ENCODE results near the gene MGAT5. TPM values are rescaled to one million over a fixed set of nuclear protein-coding genes. Genes with fewer than 3 reads are reported as not detected.

Gene MGAT5
- total RNA-seq, 1 donor from 2014 or later = 21.2 TPM

- Histone ChIP-seq H3K36me3 (no peaks in the 10 kb centered on the region), H4K20me1 (ENCODE audit: low read depth) (no peaks in the 10 kb centered on the region), H3K79me2 (ENCODE audit: low read depth) (no peaks in the 10 kb centered on the region), H3K27me3 (no peaks in the 10 kb centered on the region), H3K27ac (no peak overlapping the region), H2AFZ (replicated peaks) (no peak overlapping the region), H3K9me3 (ENCODE audit: low read depth) (no peaks in the 10 kb centered on the region), H3F3A (ENCODE audit: low read depth) (no peaks in the 10 kb centered on the region), H3K4me2 (no peak overlapping the region), H3K4me3 (no peak overlapping the region), H3K4me1 (no peaks in the 10 kb centered on the region), H3K9ac (no peak overlapping the region)
- H3K4me1 Mint-ChIP-seq = peaks cover 4% of the 10 kb centered on the region
- H3K9me3 Mint-ChIP-seq = no peaks in the 10 kb centered on the region
- H3K4me3 Mint-ChIP-seq = no peak overlapping the region
- TF ChIP-seq EZH2phosphoT487 (IDR thresholded peaks at IDR 0.05) = no peak
- no peak for TF ChIP-seq EZH2 (IDR thresholded peaks at IDR 0.05)
- no peak for TF ChIP-seq CTCF (IDR thresholded peaks at IDR 0.05)
- H3K27me3 Mint-ChIP-seq (ENCODE audit: insufficient read depth, low read depth) = peaks cover 4% of the 10 kb centered on the region
- no peak overlapping the region for H3K27ac Mint-ChIP-seq
- H3K36me3 Mint-ChIP-seq = no peaks in the 10 kb centered on the region
- DNase-seq (ENCODE audit: low spot score) = no peak
Measured at GRCh38 chr2:134457765-134458472, 204.0 kb downstream of the MGAT5 start.

DNA sequence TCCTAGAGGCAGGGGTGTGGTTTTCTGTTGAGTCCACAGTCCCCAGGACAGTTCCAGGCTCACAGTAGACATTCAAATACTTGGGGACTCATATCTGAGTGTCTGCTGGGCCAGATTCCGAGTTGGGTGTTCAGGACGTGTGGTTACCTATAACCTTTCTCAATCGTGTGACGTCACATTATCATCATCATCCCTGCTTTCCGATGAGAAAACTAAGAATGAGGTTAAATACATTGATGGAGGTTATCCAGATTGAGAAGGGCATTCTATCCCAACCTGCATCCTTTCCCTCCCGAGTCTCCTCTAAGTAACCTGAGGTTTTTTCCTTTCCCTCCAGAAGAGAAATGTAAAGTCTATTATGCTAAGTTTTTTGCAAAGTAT is 204.6 kb downstream of the MGAT5 start:
- TF ChIP-seq EZH2phosphoT487 (IDR thresholded peaks at IDR 0.05) (no peak), EZH2 (IDR thresholded peaks at IDR 0.05) (no peak), CTCF (IDR thresholded peaks at IDR 0.05) (no peak)
- no peaks in the 10 kb centered on the region for H3K79me2 ChIP-seq (ENCODE audit: low read depth)
- H3K4me3 Mint-ChIP-seq = no peak overlapping the region
- H3F3A ChIP-seq (ENCODE audit: low read depth) = no peaks in the 10 kb centered on the region
- H3K27ac ChIP-seq = no peak overlapping the region
- no peaks in the 10 kb centered on the region for H4K20me1 ChIP-seq (ENCODE audit: low read depth)
- H2AFZ ChIP-seq (replicated peaks) = no peak overlapping the region
- H3K36me3 ChIP-seq = no peaks in the 10 kb centered on the region
- no peak overlapping the region for H3K4me2 ChIP-seq
- H3K4me1 ChIP-seq = no peaks in the 10 kb centered on the region
- peaks cover 4% of the 10 kb centered on the region for H3K4me1 Mint-ChIP-seq
- no peak overlapping the region for H3K27ac Mint-ChIP-seq
- no peak for DNase-seq (ENCODE audit: low spot score)
- no peaks in the 10 kb centered on the region for H3K9me3 Mint-ChIP-seq
- H3K9me3 ChIP-seq (ENCODE audit: low read depth) = no peaks in the 10 kb centered on the region
- no peaks in the 10 kb centered on the region for H3K27me3 ChIP-seq
- peaks cover 4% of the 10 kb centered on the region for H3K27me3 Mint-ChIP-seq (ENCODE audit: insufficient read depth, low read depth)
- no peak overlapping the region for H3K9ac ChIP-seq
- H3K4me3 ChIP-seq = no peak overlapping the region
- H3K36me3 Mint-ChIP-seq = no peaks in the 10 kb centered on the region

DNA sequence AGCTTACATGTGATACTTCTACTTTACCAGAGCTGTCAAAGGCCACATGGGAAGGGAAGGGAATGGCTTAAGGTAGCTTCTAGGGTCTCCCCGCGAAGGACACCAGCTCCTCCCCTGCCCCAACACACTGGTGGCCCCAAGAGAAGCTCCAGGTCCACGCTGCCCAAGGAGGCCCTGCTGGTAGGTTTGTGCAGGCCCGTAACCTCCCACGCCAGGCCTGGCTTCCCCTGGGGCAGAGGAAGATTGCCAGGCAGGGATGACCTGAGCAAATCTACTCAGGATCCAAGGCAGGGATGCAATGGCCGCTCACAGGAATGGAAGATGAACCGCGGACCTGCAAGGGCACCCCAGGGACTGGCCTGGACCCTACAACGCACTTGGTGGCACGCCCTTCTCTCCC is 205.1 kb downstream of the MGAT5 start:
- H3K4me3 Mint-ChIP-seq = no peak overlapping the region

More for the DNA sequence above, 205.1 kb downstream of the MGAT5 start:
- Histone ChIP-seq H3K9me3 (ENCODE audit: low read depth) (no peaks in the 10 kb centered on the region), H2AFZ (replicated peaks) (no peak overlapping the region), H3K4me3 (no peak overlapping the region), H3K4me2 (no peak overlapping the region), H3K27me3 (no peaks in the 10 kb centered on the region), H3K36me3 (no peaks in the 10 kb centered on the region), H3F3A (ENCODE audit: low read depth) (no peaks in the 10 kb centered on the region), H3K79me2 (ENCODE audit: low read depth) (no peaks in the 10 kb centered on the region), H3K9ac (no peak overlapping the region), H3K4me1 (no peaks in the 10 kb centered on the region), H4K20me1 (ENCODE audit: low read depth) (no peaks in the 10 kb centered on the region), H3K27ac (no peak overlapping the region)
- Mint-ChIP-seq H3K4me1 (peaks cover 4% of the 10 kb centered on the region), H3K9me3 (no peaks in the 10 kb centered on the region), H3K27me3 (ENCODE audit: insufficient read depth, low read depth) (peaks cover 4% of the 10 kb centered on the region), H3K27ac (no peak overlapping the region), H3K36me3 (no peaks in the 10 kb centered on the region)
- TF ChIP-seq CTCF (IDR thresholded peaks at IDR 0.05) (no peak), EZH2 (IDR thresholded peaks at IDR 0.05) (no peak), EZH2phosphoT487 (IDR thresholded peaks at IDR 0.05) (no peak)
- DNase-seq (ENCODE audit: low spot score) = no peak
